Heart left ventricle (tissue), 13 donors: ENCODE results near the gene TRRAP.

Source experiments
- CTCF ChIP-seq, 12 donors: fragments of 200-600 bp; sonication (generic) in 4 of 12; IDR thresholded peaks; one replicate each; pipeline versions ENCODE4 v1.5.0 to v1.8.0; 2018 to 2022; ENCODE audit warnings: antibody characterized with exemption in 12 of 12, mild to moderate bottlenecking in 5 of 12
- POLR2A ChIP-seq, 2 donors: fragments of 450-650 bp; IDR thresholded peaks; one replicate each; pipeline ENCODE4 v1.6.1; 2017; ENCODE audit warnings: antibody characterized with exemption in 2 of 2, mild to moderate bottlenecking in 2 of 2, moderate library complexity in 2 of 2
- donor health status: ischemic (EF 13 %, LVEDD 7.1; RV severe dilation, severe dysfunction).
- donor health status: DM: no; HTN: yes; CAD: no.
- donor health status: DM: no; HTN: no; CAD: no.
- donor health status: ischemic (EF 25% LVEDD 6.9; RV normal size, moderate dysfunction).
- donor health status: ischemic (EF 25% LVEDD 5.7; RV mildly dilated, moderate dysfunction).
- donor health status: ischemic (EF 35%, LVEDD 5.7; RV mildly dilated, moderate dysfunction).
- donor health status: nonischemic (EF 11% LVEDD 7.7; RV severe dilation, severe dysfunction).
- donor health status: DM: yes; HTN: yes; CAD: no.
- donor health status: PGD.
- donor health status: ischemic (EF 29% LVEDD 5.4; RV normal size, mild dysfunction).
- donor health status: nonischemic (EF 23%, LVEDD 6.1; RV moderate dilation, normal function).

GRCh38 chr7:99005776-99006175 lies 127.4 kb downstream of the TRRAP start:
- TF ChIP-seq CTCF (IDR thresholded peaks at IDR 0.05) (no peak), POLR2A (IDR thresholded peaks at IDR 0.05) (no peak)
